HCT116 (cell line): ENCODE data around the gene TTLL3. TPM values are rescaled to one million over a fixed set of nuclear protein-coding genes. Genes with fewer than 3 reads are reported as not detected.

Experiments
- ATAC-seq: fragments of 200-7000 bp; cut with Tn5 transposase; 2 replicates; pipeline ENCODE4 v1.9.1; 2020; ENCODE audit warnings: mild to moderate bottlenecking, moderate library complexity
- BruUV-seq: library from RNA; stranded (reverse); fragments of 400-500 nt; replicated peaks from 2 replicates; lab custom pipeline; 2021; lab: Mats Ljungman, UMichigan
- CTCF ChIA-PET: fragments of 300-600 bp; sonication (Branson Sonifier 250); formaldehyde crosslinking; loops from one replicate; lab custom pipeline; 2021; ENCODE audit warnings: antibody characterized with exemption; lab: Charles Lee
- POLR2A ChIA-PET: fragments of 300-600, 350-600 bp; sonication (Branson Sonifier 250); formaldehyde crosslinking; loops from one replicate; lab custom pipeline; 2021; ENCODE audit warnings: antibody characterized with exemption; lab: Charles Lee
- RAD21 ChIA-PET, 2 experiments: fragments of 300-600 bp; sonication (Branson Sonifier 250); formaldehyde crosslinking; loops; one replicate each; lab custom pipeline; 2023; ENCODE audit warnings: low total read pairs in 2 of 2; ENCODE audit not compliant: uncharacterized antibody in 2 of 2, unreplicated experiment in 2 of 2, low non-redundant PET in 1 of 2; lab: Charles Lee
- DNase-seq: peaks from one replicate; pipeline ENCODE4 v3.0.0-alpha.2; 2010; ENCODE audit warnings: low read depth, low spot score
- H2AFZ ChIP-seq: fragments of 200-600 bp; shearing (Covaris generic), sonication (generic); 2 replicates; pipeline ENCODE4 v1.6.1; 2017; ENCODE audit warnings: low read depth, mixed run types, mixed read lengths, antibody characterized with exemption, low read length; ENCODE audit not compliant: poor library complexity, severe bottlenecking
- H3K27ac ChIP-seq: 2 replicates; pipeline ENCODE4 v1.5.1; 2012; ENCODE audit warnings: low read depth, low read length
- H3K27me3 ChIP-seq: fragments of 200-600 bp; sonication (generic); 2 replicates; pipeline ENCODE4 v1.6.1; 2016; ENCODE audit warnings: mixed run types, low read length, mixed read lengths; ENCODE audit not compliant: insufficient read depth
- H3K36me3 ChIP-seq, 2 experiments: fragments of 200-500 bp in 1 of 2; fragments of 200-600 bp in 1 of 2; sonication (Bioruptor generic) in 1 of 2; sonication (generic) in 1 of 2; 2 replicates each; pipeline versions ENCODE4 v1.5.1 to v1.6.1; 2014 to 2016; ENCODE audit warnings: low read length in 2 of 2, inconsistent platforms in 1 of 2, mixed read lengths in 1 of 2, mixed run types in 1 of 2; ENCODE audit not compliant: insufficient read depth in 2 of 2, control insufficient read depth in 1 of 2
- H3K4me1 ChIP-seq, 2 experiments: fragments of 200-600 bp in 1 of 2; sonication (generic) in 1 of 2; 2 replicates each; pipeline versions ENCODE4 v1.5.1 to v1.6.1; 2012 to 2017; ENCODE audit warnings: low read length in 2 of 2, inconsistent platforms in 1 of 2, mild to moderate bottlenecking in 1 of 2, mixed read lengths in 1 of 2, mixed run types in 1 of 2, moderate library complexity in 1 of 2; ENCODE audit not compliant: insufficient read depth in 2 of 2, control insufficient read depth in 1 of 2
- H3K4me2 ChIP-seq: fragments of 200-600 bp; sonication (generic); 2 replicates; pipeline ENCODE4 v1.6.1; 2017; ENCODE audit warnings: mixed run types, low read length, mixed read lengths
- H3K4me3 ChIP-seq, 2 experiments: fragments of 200-600 bp in 1 of 2; sonication (generic) in 1 of 2; replicated peaks in 1 of 2; 2 replicates each; pipeline ENCODE4 v1.5.1; 2011 to 2016; ENCODE audit warnings: low read length in 2 of 2, control low read depth in 1 of 2, low read depth in 1 of 2, mild to moderate bottlenecking in 1 of 2, mixed read lengths in 1 of 2, mixed run types in 1 of 2
- H3K79me2 ChIP-seq: fragments of 200-600 bp; sonication (generic); 2 replicates; pipeline ENCODE4 v1.6.1; 2017; ENCODE audit warnings: mild to moderate bottlenecking, mixed run types, low read length, moderate library complexity, mixed read lengths; ENCODE audit not compliant: insufficient read depth
- H3K9ac ChIP-seq: fragments of 200-600 bp; sonication (generic); 2 replicates; pipeline ENCODE4 v1.6.1; 2016; ENCODE audit warnings: low read length, mixed read lengths
- H3K9me2 ChIP-seq: fragments of 200-600 bp; sonication (generic), shearing (Covaris generic); 2 replicates; pipeline ENCODE4 v1.6.1; 2017; ENCODE audit warnings: mixed run types, mild to moderate bottlenecking, moderate library complexity; ENCODE audit not compliant: insufficient read depth
- H3K9me3 ChIP-seq, 2 experiments: fragments of 200-500 bp in 1 of 2; fragments of 200-600 bp in 1 of 2; sonication (Bioruptor generic) in 1 of 2; sonication (generic) in 1 of 2; 2 replicates each; pipeline ENCODE4 v1.6.1; 2014 to 2017; ENCODE audit warnings: low read length in 2 of 2, mixed read lengths in 2 of 2, inconsistent platforms in 1 of 2, low read depth in 1 of 2, mild to moderate bottlenecking in 1 of 2, mixed run types in 1 of 2, moderate library complexity in 1 of 2; ENCODE audit not compliant: control insufficient read depth in 1 of 2, insufficient read depth in 1 of 2
- H4K20me1 ChIP-seq: fragments of 200-600 bp; sonication (generic), shearing (Covaris generic); 2 replicates; pipeline ENCODE4 v1.6.1; 2017; ENCODE audit warnings: mixed run types, mild to moderate bottlenecking, moderate library complexity; ENCODE audit not compliant: insufficient read depth
- CBX3 ChIP-seq: IDR thresholded peaks from 2 replicates; pipeline ENCODE4 v1.6.1; 2012; ENCODE audit warnings: low read depth
- CEBPB ChIP-seq: IDR thresholded peaks from 2 replicates; pipeline ENCODE4 v1.6.1; 2012; ENCODE audit warnings: low read depth
- EGR1 ChIP-seq: IDR thresholded peaks from 2 replicates; pipeline ENCODE4 v1.6.1; 2012; ENCODE audit warnings: low read depth
- ELF1 ChIP-seq: IDR thresholded peaks from 2 replicates; pipeline ENCODE4 v1.6.1; 2012; ENCODE audit warnings: low read depth, borderline replicate concordance
- EZH2 ChIP-seq: fragments of 200-600 bp; sonication (generic); IDR thresholded peaks from 2 replicates; pipeline ENCODE4 v1.6.1; 2017; ENCODE audit warnings: antibody characterized with exemption, mixed run types
- JUND ChIP-seq: IDR thresholded peaks from 2 replicates; pipeline ENCODE4 v1.6.1; 2012
- POLR2A ChIP-seq: IDR thresholded peaks from 2 replicates; pipeline ENCODE4 v1.7.0; 2011; ENCODE audit warnings: borderline replicate concordance; ENCODE audit not compliant: insufficient read depth, insufficient read length; ENCODE audit errors: extremely low read depth
- POLR2AphosphoS5 ChIP-seq: IDR thresholded peaks from 2 replicates; pipeline ENCODE4 v1.6.1; 2011; ENCODE audit warnings: mild to moderate bottlenecking, low read depth, low read length, moderate library complexity
- RAD21 ChIP-seq: IDR thresholded peaks from 2 replicates; pipeline ENCODE4 v1.6.1; 2012; ENCODE audit warnings: low read depth, mild to moderate bottlenecking
- SP1 ChIP-seq: IDR thresholded peaks from 2 replicates; pipeline ENCODE4 v1.6.1; 2012; ENCODE audit warnings: low read depth
- SRF ChIP-seq: IDR thresholded peaks from 2 replicates; pipeline ENCODE4 v1.6.1; 2012; ENCODE audit warnings: low read depth
- TCF7L2 ChIP-seq: IDR thresholded peaks from 2 replicates; pipeline ENCODE4 v1.7.0; 2011; ENCODE audit warnings: borderline replicate concordance, inconsistent platforms; ENCODE audit not compliant: insufficient read depth, insufficient read length; ENCODE audit errors: extremely low read depth
- YY1 ChIP-seq: IDR thresholded peaks from 2 replicates; pipeline ENCODE4 v1.6.1; 2011; ENCODE audit warnings: low read length, low read depth, moderate library complexity, mild to moderate bottlenecking; ENCODE audit not compliant: insufficient replicate concordance; ENCODE audit errors: extremely low read depth
- ZFX ChIP-seq: fragments of 450-650 bp; IDR thresholded peaks from 2 replicates; pipeline ENCODE4 v1.6.1; 2017
- ZNF274 ChIP-seq: fragments of 200-500 bp; sonication (Bioruptor generic); IDR thresholded peaks from 2 replicates; pipeline ENCODE4 v1.6.1; 2014; ENCODE audit warnings: mild to moderate bottlenecking, low read depth, low read length, inconsistent platforms
- intact Hi-C: fragments of 100-400 bp; cut with micrococcal nuclease; formaldehyde crosslinking; loops from 2 replicates; pipeline ENCODE4 v1.10.0; 2022
- total RNA-seq: library from RNA; stranded (reverse); gene quantifications from one replicate; pipeline ENCODE4 v1.2.1, GENCODE V29; 2021; ENCODE audit not compliant: unreplicated experiment
- TF ChIP-seq, protein P1 (sequence below), 3 experiments: fragments of 200-600 bp in 1 of 3; sonication (generic) in 1 of 3; IDR thresholded peaks in 2 of 3; conservative IDR thresholded peaks in 1 of 3; 2 replicates each; pipeline ENCODE4 v1.5.1; 2012 to 2017; ENCODE audit warnings: low read depth in 2 of 3, low read length in 2 of 3, antibody characterized with exemption in 1 of 3, borderline replicate concordance in 1 of 3, control low read depth in 1 of 3, mild to moderate bottlenecking in 1 of 3, mixed read lengths in 1 of 3, mixed run types in 1 of 3, moderate library complexity in 1 of 3; ENCODE audit not compliant: insufficient read depth in 1 of 3

The TTLL3 gene
- total RNA-seq, 1 experiment from 2014 or later = 40.3 TPM

DNA sequence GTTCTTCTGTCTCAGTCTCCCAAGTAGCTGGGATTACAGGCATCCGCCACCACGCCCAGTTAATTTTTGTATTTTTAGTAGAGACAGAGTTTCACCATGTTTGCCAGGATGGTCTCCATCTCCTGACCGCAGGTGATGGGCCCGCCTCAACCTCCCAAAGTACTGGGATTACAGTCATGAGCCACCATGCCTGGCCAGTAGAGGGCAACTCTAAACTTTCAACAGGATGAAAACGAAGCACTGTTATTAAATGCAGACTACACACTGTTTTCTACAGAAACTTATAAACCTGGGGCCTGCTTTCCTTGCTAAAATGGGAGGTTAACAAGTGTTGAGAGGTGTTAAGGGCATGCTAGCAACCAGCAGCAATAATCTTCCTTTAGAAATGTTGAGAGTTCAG is 9.5 kb upstream of the TTLL3 start:
- H3K79me2 ChIP-seq = peaks cover 39% of the 10 kb centered on the region
- no peak overlapping the region for H3K4me3 ChIP-seq
- no peak overlapping the region for H3K27ac ChIP-seq
- DNase-seq (no peak), ATAC-seq (peak; percentile 78)
- H3K9ac ChIP-seq = no peak overlapping the region
- no peaks in the 10 kb centered on the region for H4K20me1 ChIP-seq
- no peak overlapping the region for H2AFZ ChIP-seq
- ChIA-PET RAD21 (no interaction called here), POLR2A (no interaction called here), CTCF (no interaction called here)
- no peaks in the 10 kb centered on the region for H3K9me2 ChIP-seq
- TF ChIP-seq, protein P1, sequence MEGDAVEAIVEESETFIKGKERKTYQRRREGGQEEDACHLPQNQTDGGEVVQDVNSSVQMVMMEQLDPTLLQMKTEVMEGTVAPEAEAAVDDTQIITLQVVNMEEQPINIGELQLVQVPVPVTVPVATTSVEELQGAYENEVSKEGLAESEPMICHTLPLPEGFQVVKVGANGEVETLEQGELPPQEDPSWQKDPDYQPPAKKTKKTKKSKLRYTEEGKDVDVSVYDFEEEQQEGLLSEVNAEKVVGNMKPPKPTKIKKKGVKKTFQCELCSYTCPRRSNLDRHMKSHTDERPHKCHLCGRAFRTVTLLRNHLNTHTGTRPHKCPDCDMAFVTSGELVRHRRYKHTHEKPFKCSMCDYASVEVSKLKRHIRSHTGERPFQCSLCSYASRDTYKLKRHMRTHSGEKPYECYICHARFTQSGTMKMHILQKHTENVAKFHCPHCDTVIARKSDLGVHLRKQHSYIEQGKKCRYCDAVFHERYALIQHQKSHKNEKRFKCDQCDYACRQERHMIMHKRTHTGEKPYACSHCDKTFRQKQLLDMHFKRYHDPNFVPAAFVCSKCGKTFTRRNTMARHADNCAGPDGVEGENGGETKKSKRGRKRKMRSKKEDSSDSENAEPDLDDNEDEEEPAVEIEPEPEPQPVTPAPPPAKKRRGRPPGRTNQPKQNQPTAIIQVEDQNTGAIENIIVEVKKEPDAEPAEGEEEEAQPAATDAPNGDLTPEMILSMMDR (IDR thresholded peaks at IDR 0.05 in 2 of 3, conservative IDR thresholded peaks at IDR 0.05 in 1 of 3; ENCODE audit: borderline replicate concordance in 1 of 3, insufficient read depth in 1 of 3, low read depth in 2 of 3, low read length in 2 of 3) = peak; percentile 13 to 49 (median 48); a peak in 4 of 6 replicates
- TF ChIP-seq RAD21 = peak; percentile 35; the same call in 1 of the 2 replicates
- TF ChIP-seq ZFX = no peak
- H3K27me3 ChIP-seq = no peaks in the 10 kb centered on the region
- no peak overlapping the region for H3K4me2 ChIP-seq
- intact Hi-C loops = loop anchor here (10.0 kb wide), 1 partner anchor 296 kb away; no protein-coding TSS in a partner anchor
- BruUV-seq = no TSS peak
- no peaks in the 10 kb centered on the region for H3K9me3 ChIP-seq
- H3K36me3 ChIP-seq = peaks cover 61 to 70% of the 10 kb centered on the region in 2 experiments
- H3K4me1 ChIP-seq = no peaks in the 10 kb centered on the region

GRCh38 chr3:9803494-9803893 is 6.6 kb upstream of the TTLL3 start:
- intact Hi-C loops = loop anchor here (10.0 kb wide), 1 partner anchor 299 kb away; no protein-coding TSS in a partner anchor
- Histone ChIP-seq H4K20me1 (no peaks in the 10 kb centered on the region), H3K4me2 (no peak overlapping the region), H3K36me3 (peaks cover 57 to 58% of the 10 kb centered on the region in 2 experiments), H2AFZ (no peak overlapping the region), H3K27ac (no peak overlapping the region), H3K9ac (no peak overlapping the region), H3K27me3 (no peaks in the 10 kb centered on the region), H3K4me1 (peaks cover 0 to 11% of the 10 kb centered on the region in 2 experiments; a peak in 2 of 4 replicates), H3K9me2 (no peaks in the 10 kb centered on the region), H3K9me3 (no peaks in the 10 kb centered on the region), H3K79me2 (peaks cover 10% of the 10 kb centered on the region; the same call in 1 of the 2 replicates), H3K4me3 (no peak overlapping the region)
- POLR2A ChIA-PET = no interaction called here
- DNase-seq (no peak), ATAC-seq (no peak)
- RAD21 ChIA-PET = no interaction called here
- no TSS peak for BruUV-seq
- TF ChIP-seq CBX3 (no peak), POLR2AphosphoS5 (no peak), SRF (no peak), EZH2 (no peak), POLR2A (no peak), ZNF274 (no peak), JUND (no peak), ELF1 (no peak), EGR1 (no peak), YY1 (no peak), SP1 (no peak), CEBPB (no peak), TCF7L2 (no peak)
- TF ChIP-seq, protein P1 (IDR thresholded peaks at IDR 0.05 in 2 of 3, conservative IDR thresholded peaks at IDR 0.05 in 1 of 3; ENCODE audit: borderline replicate concordance in 1 of 3, insufficient read depth in 1 of 3, low read depth in 2 of 3, low read length in 2 of 3) = no peak
- CTCF ChIA-PET = interaction anchor here (0.6 kb wide), 1 partner anchor 78 kb away, joined by 3 read pairs; no protein-coding TSS in a partner anchor
